GM19025 (cell line): Measurements from ENCODE around the gene CLEC4G.

ENCODE experiments used
- ATAC-seq: cut with Tn5 transposase; IDR thresholded peaks from one replicate; pipeline ENCODE4 v1.9.1; 2021; ENCODE audit warnings: mild to moderate bottlenecking, low read depth, moderate library complexity; ENCODE audit not compliant: unreplicated experiment

Gene CLEC4G

GRCh38 chr19:7729831-7730285 lies 2.1 kb downstream of the CLEC4G start:
- no peak for ATAC-seq

GRCh38 chr19:7729211-7729610 lies 2.7 kb downstream of the CLEC4G start:
- ATAC-seq, result no peak

- no peak for ATAC-seq
Observed at GRCh38 chr19:7725791-7726190, 6.1 kb downstream of the CLEC4G start.

GRCh38 chr19:7722231-7722651 lies 9.7 kb downstream of the CLEC4G start:
- ATAC-seq, result no peak

- no peak for ATAC-seq
Observed at GRCh38 chr19:7720351-7720750, 11.6 kb downstream of the CLEC4G start.

GRCh38 chr19:7718668-7719067 lies 13.2 kb downstream of the CLEC4G start:
- no peak for ATAC-seq

- ATAC-seq, result no peak
Observed at GRCh38 chr19:7716762-7717161, 15.1 kb downstream of the CLEC4G start.

- no peak for ATAC-seq
Observed at GRCh38 chr19:7715671-7716070, 16.2 kb downstream of the CLEC4G start.

- ATAC-seq, result no peak
Observed at GRCh38 chr19:7710616-7711015, 21.3 kb downstream of the CLEC4G start.

- no peak for ATAC-seq
Observed at GRCh38 chr19:7709932-7710460, 21.9 kb downstream of the CLEC4G start.

GRCh38 chr19:7706955-7707456 lies 24.9 kb downstream of the CLEC4G start:
- ATAC-seq, result no peak

GRCh38 chr19:7706188-7706954 lies 25.5 kb downstream of the CLEC4G start:
- no peak for ATAC-seq

GRCh38 chr19:7705387-7706187 lies 26.3 kb downstream of the CLEC4G start:
- ATAC-seq, result peak; percentile 42

- no peak for ATAC-seq
Observed at GRCh38 chr19:7704280-7705060, 27.4 kb downstream of the CLEC4G start.

- no peak for ATAC-seq
Observed at GRCh38 chr19:7703332-7703731, 28.6 kb downstream of the CLEC4G start.

- ATAC-seq, result peak; percentile 52
Observed at GRCh38 chr19:7701654-7702457, 30.1 kb downstream of the CLEC4G start, which contains the start of gene FCER2. TSS of gene FCER2 (minus strand) at chr19:7702131. CDS start at chr19:7699760, 2,371 bp downstream.

GRCh38 chr19:7701049-7701653 lies 30.8 kb downstream of the CLEC4G start:
- ATAC-seq, result no peak

- ATAC-seq, result no peak
Observed at GRCh38 chr19:7699417-7700401, 32.2 kb downstream of the CLEC4G start.
